H1 (cell line): Measurements from ENCODE around the gene CCDC24. TPM values are rescaled to one million over a fixed set of nuclear protein-coding genes. Genes with fewer than 3 reads are reported as not detected.
A peak's percentile ranks its signal among the peaks of the same experiment; 100 is the strongest.

Experiments
- CTCF ChIA-PET: fragments of 300-600 bp; sonication (Branson Sonifier 250); formaldehyde crosslinking; loops from one replicate; lab custom pipeline; 2021; ENCODE audit not compliant: partially characterized antibody; lab: Charles Lee
- POLR2A ChIA-PET: fragments of 300-600 bp; sonication (Branson Sonifier 250); formaldehyde crosslinking; loops from one replicate; lab custom pipeline; 2021; ENCODE audit warnings: inconsistent platforms; ENCODE audit not compliant: partially characterized antibody; lab: Charles Lee
- DNase-seq, 2 experiments: peaks; one replicate each; pipeline versions ENCODE4 v3.0.0 to v3.0.0-alpha.2; 2010 to 2022; ENCODE audit warnings: low spot score in 2 of 2, low read depth in 1 of 2, mixed read lengths in 1 of 2
- FAIRE-seq: peaks from 2 replicates; lab custom pipeline; 2011; peaks lifted over from hg19 to GRCh38; lab: Jason Lieb, UNC
- H2AFZ ChIP-seq: 2 replicates; pipeline ENCODE4 v1.8.1; 2012; ENCODE audit warnings: low read length, inconsistent platforms
- H2AK5ac ChIP-seq: 2 replicates; pipeline ENCODE4 v1.6.1; 2013; ENCODE audit warnings: low read depth, low read length
- H2BK120ac ChIP-seq: replicated peaks from 2 replicates; pipeline ENCODE3; 2013; ENCODE audit warnings: low read depth, low read length, inconsistent platforms
- H2BK12ac ChIP-seq: 2 replicates; pipeline ENCODE4 v1.6.1; 2013; ENCODE audit warnings: low read depth, low read length
- H2BK15ac ChIP-seq: 2 replicates; pipeline ENCODE4 v1.6.1; 2013; ENCODE audit warnings: low read length
- H2BK20ac ChIP-seq: 2 replicates; pipeline ENCODE4 v1.6.1; 2013; ENCODE audit warnings: low read length
- H2BK5ac ChIP-seq: 2 replicates; pipeline ENCODE4 v1.6.1; 2013; ENCODE audit warnings: low read depth, low read length
- H3K14ac ChIP-seq: 2 replicates; pipeline ENCODE4 v1.6.1; 2013; ENCODE audit warnings: inconsistent platforms; ENCODE audit not compliant: insufficient read length
- H3K18ac ChIP-seq: 2 replicates; pipeline ENCODE4 v1.6.1; 2013; ENCODE audit warnings: low read length; ENCODE audit errors: extremely low read depth
- H3K23ac ChIP-seq: 2 replicates; pipeline ENCODE4 v1.6.1; 2013; ENCODE audit warnings: inconsistent platforms; ENCODE audit not compliant: insufficient read length
- H3K23me2 ChIP-seq: 2 replicates; pipeline ENCODE4 v1.6.1; 2013; ENCODE audit warnings: low read depth, low read length
- H3K27ac ChIP-seq: 2 replicates; pipeline ENCODE4 v1.6.1; 2011; ENCODE audit warnings: low read depth, low read length, inconsistent platforms
- H3K27me3 ChIP-seq, 4 experiments: replicated peaks in 1 of 4; 1 replicate in 1 of 4; 2 replicates in 3 of 4; pipeline versions ENCODE4 v1.6.1 to v1.8.1; 2011 to 2013; ENCODE audit warnings: low read length in 3 of 4, mild to moderate bottlenecking in 3 of 4, inconsistent platforms in 2 of 4, mixed read lengths in 2 of 4, moderate library complexity in 1 of 4; ENCODE audit not compliant: control insufficient read depth in 3 of 4, insufficient read depth in 3 of 4; ENCODE audit errors: extremely low read depth in 1 of 4
- H3K36me3 ChIP-seq, 4 experiments: 2 replicates each; pipeline versions ENCODE4 v1.6.1 to v1.8.1; 2011 to 2013; ENCODE audit warnings: mild to moderate bottlenecking in 4 of 4, low read length in 3 of 4, moderate library complexity in 2 of 4, control low read depth in 1 of 4, inconsistent platforms in 1 of 4; ENCODE audit not compliant: insufficient read depth in 4 of 4, control insufficient read depth in 2 of 4
- H3K4ac ChIP-seq: replicated peaks from 2 replicates; pipeline ENCODE3; 2013; ENCODE audit warnings: low read length, low read depth, mixed read lengths, inconsistent platforms; ENCODE audit not compliant: insufficient read length
- H3K4me1 ChIP-seq, 4 experiments: replicated peaks in 1 of 4; 1 replicate in 1 of 4; 2 replicates in 3 of 4; pipeline versions ENCODE4 v1.6.1 to v1.8.1; 2011 to 2013; ENCODE audit warnings: low read length in 3 of 4, inconsistent platforms in 2 of 4, mixed read lengths in 1 of 4; ENCODE audit not compliant: insufficient read depth in 4 of 4, control insufficient read depth in 3 of 4
- H3K4me2 ChIP-seq, 2 experiments: 2 replicates each; pipeline versions ENCODE4 v1.6.1 to v1.8.1; 2011 to 2013; ENCODE audit warnings: low read depth in 2 of 2, low read length in 2 of 2, control low read depth in 1 of 2, inconsistent platforms in 1 of 2, mild to moderate bottlenecking in 1 of 2; ENCODE audit not compliant: insufficient read depth in 1 of 2
- H3K4me3 ChIP-seq, 4 experiments: fragments of 200-600, 300-600 bp in 1 of 4; sonication (generic), shearing (Covaris generic), sonication (Bioruptor Twin) in 1 of 4; 2 replicates each; pipeline versions ENCODE4 v1.5.1 to v1.8.1; 2011 to 2016; ENCODE audit warnings: low read length in 4 of 4, low read depth in 3 of 4, control low read depth in 2 of 4, inconsistent platforms in 2 of 4, mild to moderate bottlenecking in 2 of 4, mixed read lengths in 1 of 4, moderate library complexity in 1 of 4; ENCODE audit not compliant: insufficient read depth in 2 of 4; ENCODE audit errors: extremely low read depth in 1 of 4
- H3K56ac ChIP-seq: replicated peaks from 2 replicates; pipeline ENCODE3; 2013; ENCODE audit warnings: low read depth, mild to moderate bottlenecking, mixed read lengths, low read length, inconsistent platforms; ENCODE audit not compliant: insufficient read length
- H3K79me1 ChIP-seq: 2 replicates; pipeline ENCODE4 v1.6.1; 2013; ENCODE audit warnings: low read depth, low read length, control low read depth
- H3K79me2 ChIP-seq, 2 experiments: 2 replicates each; pipeline versions ENCODE4 v1.6.1 to v1.8.1; 2012 to 2013; ENCODE audit warnings: low read length in 2 of 2, mild to moderate bottlenecking in 2 of 2, inconsistent platforms in 1 of 2; ENCODE audit not compliant: insufficient read depth in 2 of 2, control insufficient read depth in 1 of 2
- H3K9ac ChIP-seq, 4 experiments: replicated peaks in 1 of 4; 1 replicate in 1 of 4; 2 replicates in 3 of 4; pipeline versions ENCODE4 v1.6.1 to v1.8.1; 2011 to 2013; ENCODE audit warnings: low read depth in 3 of 4, low read length in 3 of 4, control low read depth in 2 of 4, mild to moderate bottlenecking in 2 of 4, moderate library complexity in 2 of 4, inconsistent platforms in 1 of 4; ENCODE audit errors: extremely low read depth in 1 of 4
- H3K9me3 ChIP-seq, 2 experiments: 2 replicates each; pipeline versions ENCODE4 v1.6.1 to v1.8.1; 2012 to 2013; ENCODE audit warnings: mild to moderate bottlenecking in 2 of 2, moderate library complexity in 2 of 2, control low read depth in 1 of 2, inconsistent platforms in 1 of 2, low read depth in 1 of 2, low read length in 1 of 2, mixed read lengths in 1 of 2; ENCODE audit not compliant: insufficient read depth in 2 of 2
- H4K20me1 ChIP-seq, 2 experiments: replicated peaks in 1 of 2; 2 replicates each; pipeline versions ENCODE3 to v1.8.1; 2011 to 2013; ENCODE audit warnings: inconsistent platforms in 2 of 2, low read length in 2 of 2, mild to moderate bottlenecking in 1 of 2; ENCODE audit not compliant: insufficient read depth in 2 of 2, control insufficient read depth in 1 of 2
- H4K5ac ChIP-seq: 2 replicates; pipeline ENCODE4 v1.6.1; 2013; ENCODE audit warnings: low read length, low read depth, mixed read lengths, inconsistent platforms; ENCODE audit not compliant: insufficient read length
- H4K8ac ChIP-seq: 2 replicates; pipeline ENCODE4 v1.8.0; 2013; ENCODE audit warnings: mild to moderate bottlenecking, moderate library complexity, low read length, inconsistent platforms; ENCODE audit not compliant: insufficient read depth; ENCODE audit errors: extremely low read depth
- H4K91ac ChIP-seq: replicated peaks from 2 replicates; pipeline ENCODE3; 2013; ENCODE audit warnings: low read length, mixed read lengths, inconsistent platforms; ENCODE audit not compliant: insufficient read length
- CTCF ChIP-seq, 3 experiments: IDR thresholded peaks; 1 replicate in 2 of 3; 2 replicates in 1 of 3; pipeline versions ENCODE4 v1.5.1 to v1.6.1; 2011; ENCODE audit warnings: low read length in 3 of 3, mild to moderate bottlenecking in 3 of 3, inconsistent platforms in 2 of 3, low read depth in 1 of 3, moderate library complexity in 1 of 3; ENCODE audit not compliant: insufficient read depth in 1 of 3; ENCODE audit errors: control extremely low read depth in 1 of 3
- EZH2 ChIP-seq: fragments of 200-600 bp; sonication (generic); IDR thresholded peaks from 2 replicates; pipeline ENCODE4 v1.7.1; 2012; ENCODE audit warnings: low read depth, mild to moderate bottlenecking, moderate library complexity, low read length, inconsistent platforms; ENCODE audit not compliant: severe bottlenecking
- RAD21 ChIP-seq, 2 experiments: IDR thresholded peaks in 1 of 2; conservative IDR thresholded peaks in 1 of 2; 2 replicates each; pipeline ENCODE4 v1.6.1; 2011; ENCODE audit warnings: low read depth in 2 of 2, low read length in 2 of 2, improper control_type of control experiment in 1 of 2, inconsistent platforms in 1 of 2, mild to moderate bottlenecking in 1 of 2, moderate library complexity in 1 of 2
- WGBS, 2 experiments: shearing (Covaris generic) in 1 of 2; methylation state at CpG; one replicate each; pipeline versions ENCODE4 v1.1.6 to v1.1.7; 2013 to 2015; ENCODE audit warnings: low lambda C conversion rate in 2 of 2, mixed read lengths in 2 of 2, inconsistent platforms in 1 of 2, low coverage in 1 of 2, missing lambda C conversion rate in 1 of 2; ENCODE audit not compliant: insufficient replicate concordance in 2 of 2, insufficient coverage in 1 of 2, insufficient read length in 1 of 2; ENCODE audit errors: extremely low coverage in 1 of 2, missing lambda C conversion rate in 1 of 2; 5-methylcytosine and 5-hydroxymethylcytosine counted together
- polyA plus RNA-seq, 7 experiments: library from polyadenylated mRNA; depleted of rRNA in 3 of 7; stranded (reverse) in 5 of 7; unstranded in 2 of 7; fragments of >200 nt in 5 of 7; fragments of 200-250 nt in 2 of 7; gene quantifications; 1 replicate in 5 of 7; 2 replicates in 1 of 7; 4 replicates in 1 of 7; pipeline versions ENCODE4 v1.2.1 to v1.2.3, GENCODE V29; 2011 to 2013; ENCODE audit warnings: missing spikeins in 2 of 7, mixed read lengths in 2 of 7
- total RNA-seq: library from RNA; stranded (reverse); fragmentation: NEBNext Ultra II Directional; extraction: Animal tissue kit (Norgen Biotek cat#: 25700); gene quantifications from 2 replicates; pipeline ENCODE4 v1.2.1, GENCODE V29; 2021

Gene CCDC24
- total and polyA plus RNA-seq, 2 of the 8 experiments (the other 6 are each of a cell fraction or from before 2014, with no cell fraction given): 11.2 to 11.4 TPM

DNA sequence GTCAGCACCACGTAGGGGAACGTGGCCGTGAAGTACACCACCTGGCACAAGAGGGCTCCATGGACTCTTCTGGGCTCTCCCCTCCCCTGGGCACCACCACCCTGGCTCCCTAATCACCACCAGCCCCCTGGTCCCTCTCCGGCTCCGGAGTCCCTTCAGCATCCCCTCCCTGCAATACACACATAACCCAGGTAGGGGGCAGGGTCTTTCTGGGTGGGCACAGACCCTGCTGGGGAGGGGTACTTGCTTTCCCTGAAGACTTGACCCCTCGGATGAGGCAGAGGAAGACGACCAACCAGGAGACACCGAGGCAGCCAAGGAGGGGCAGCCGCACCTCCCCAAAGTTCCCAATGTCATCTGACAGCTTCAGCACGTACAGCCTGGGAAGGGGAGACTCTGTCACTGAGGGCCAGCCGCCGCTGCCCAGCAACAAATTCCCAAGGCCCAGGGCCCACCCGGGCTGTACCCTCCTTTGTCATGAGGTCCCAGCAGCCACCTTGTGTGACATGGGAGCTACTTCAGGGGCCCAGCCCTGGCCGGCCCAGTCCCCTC is 11.3 kb downstream of the CCDC24 start:
- Histone ChIP-seq H2BK120ac (no peak overlapping the region), H3K36me3 (peaks cover 0 to 23% (median 11%) of the 10 kb centered on the region in 4 experiments; a peak in 6 of 8 replicates), H2BK20ac (no peak overlapping the region), H3K79me2 (no peaks in the 10 kb centered on the region), H2AK5ac (no peak overlapping the region), H3K4me1 (no peaks in the 10 kb centered on the region), H3K56ac (no peak overlapping the region), H3K18ac (no peak overlapping the region), H3K27ac (no peak overlapping the region), H4K91ac (no peak overlapping the region), H2BK15ac (no peak overlapping the region), H4K20me1 (peaks cover 1 to 2% of the 10 kb centered on the region in 2 experiments), H2BK5ac (no peak overlapping the region), H3K9ac (no peak overlapping the region), H3K4me3 (no peak overlapping the region), H3K4ac (no peak overlapping the region), H3K14ac (no peak overlapping the region), H3K9me3 (no peaks in the 10 kb centered on the region), H3K23ac (no peak overlapping the region), H3K4me2 (no peak overlapping the region), H3K79me1 (no peaks in the 10 kb centered on the region), H4K8ac (0 out of 2 replicates have a peak overlapping the region, but pooled peaks have one; percentile 58), H2BK12ac (0 out of 2 replicates have a peak overlapping the region, but pooled peaks have one; percentile 27), H3K27me3 (no peaks in the 10 kb centered on the region), H3K23me2 (no peaks in the 10 kb centered on the region), H4K5ac (no peak overlapping the region), H2AFZ (no peak overlapping the region)
- FAIRE-seq (no peak), DNase-seq (no peak)
- ChIA-PET POLR2A (interaction anchor here (0.5 to 27.1 kb wide), 3 partner anchors 9 to 413 kb away, joined by 3 to 544 read pairs (median 9); partner anchors contain the start of gene SLC6A9), CTCF (interaction anchor here (0.6 to 21.8 kb wide), 13 partner anchors 8 to 287 kb away, joined by 3 to 478 read pairs (median 5); partner anchors contain the start of gene DPH2)
- TF ChIP-seq EZH2 (no peak), CTCF (IDR thresholded peaks at IDR 0.05; ENCODE audit: control extremely low read depth in 1 of 3, insufficient read depth in 1 of 3, low read depth in 1 of 3, low read length in 3 of 3) (peak; percentile 39 to 59 (median 58)), RAD21 (IDR thresholded peaks at IDR 0.05 in 1 of 2, conservative IDR thresholded peaks at IDR 0.05 in 1 of 2; ENCODE audit: low read depth in 2 of 2, low read length in 2 of 2) (peak in 1 of 2 experiments; percentile 28; a peak in 1 of 4 replicates)
- WGBS, 2 experiments: 94% methylated on average over 13 of the region's 14 CpGs; no CpG with 5 or more reads in 1 of the 2 experiments
